ENCODE data around the gene D2HGDH.
"Not testable (repeated sequence)": the region's sequence is repeated elsewhere in the genome, so short reads cannot be mapped to it uniquely, and the experiment has no call there.

Gene D2HGDH

DNA sequence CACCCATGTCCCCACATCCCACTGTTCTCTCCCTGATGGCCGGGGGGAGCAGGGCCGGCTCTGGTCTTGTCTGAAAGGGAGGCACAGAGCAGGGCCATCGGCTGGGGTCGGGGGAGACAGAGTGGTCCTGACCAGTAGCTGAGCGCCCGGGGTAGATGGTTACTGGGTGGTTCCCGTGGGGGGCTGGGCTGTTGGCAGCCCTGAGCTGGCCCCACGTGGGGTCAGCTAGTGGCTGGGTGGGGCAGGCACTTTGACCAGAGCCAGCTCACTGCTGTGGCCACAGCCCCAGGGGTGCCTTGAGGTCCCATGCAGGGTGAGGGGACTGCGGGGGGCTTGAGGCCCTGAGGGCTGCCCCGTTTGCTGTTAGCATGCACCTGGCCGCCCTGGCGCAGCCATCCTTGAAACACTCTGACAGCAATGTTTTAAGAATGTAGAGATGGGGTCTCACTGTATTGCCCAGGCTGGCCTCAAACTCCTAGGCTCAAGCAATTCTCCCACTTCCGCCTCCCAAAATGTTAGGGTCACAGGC lies 62.2 kb downstream of the D2HGDH start:
- DNase-seq: no peak

DNA sequence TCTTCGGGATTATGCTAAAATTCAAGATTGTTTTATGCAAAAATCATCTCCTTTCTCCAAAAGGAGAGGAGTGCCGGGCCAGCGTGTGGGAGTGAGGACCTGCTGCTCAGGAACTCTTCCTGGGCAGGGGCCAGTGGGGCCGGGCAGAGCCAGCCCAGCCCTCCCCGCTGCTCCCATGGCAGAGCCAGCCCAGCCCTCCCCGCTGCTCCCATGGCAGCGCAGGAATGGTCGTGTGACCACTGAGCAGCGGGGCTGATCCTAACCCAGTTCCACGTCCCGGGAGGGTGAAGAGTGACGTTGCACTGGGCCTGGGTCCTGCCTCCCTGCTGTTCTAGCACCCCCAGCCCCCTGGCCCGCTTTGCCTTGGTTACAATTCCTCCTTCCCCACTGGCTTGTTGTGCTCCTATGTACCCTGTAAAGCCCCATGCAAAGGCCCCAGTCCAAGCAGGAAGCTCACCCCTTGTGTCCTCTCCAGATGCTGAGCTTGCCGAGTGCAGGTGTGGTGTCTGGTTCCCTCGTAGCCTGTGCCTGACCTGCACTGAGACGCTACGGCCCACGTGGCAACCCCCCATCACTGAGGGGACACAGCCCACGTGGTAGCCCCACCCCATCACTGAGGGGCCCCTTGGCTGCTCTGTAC lies 63.1 kb downstream of the D2HGDH start:
- DNase-seq: no peak

DNA sequence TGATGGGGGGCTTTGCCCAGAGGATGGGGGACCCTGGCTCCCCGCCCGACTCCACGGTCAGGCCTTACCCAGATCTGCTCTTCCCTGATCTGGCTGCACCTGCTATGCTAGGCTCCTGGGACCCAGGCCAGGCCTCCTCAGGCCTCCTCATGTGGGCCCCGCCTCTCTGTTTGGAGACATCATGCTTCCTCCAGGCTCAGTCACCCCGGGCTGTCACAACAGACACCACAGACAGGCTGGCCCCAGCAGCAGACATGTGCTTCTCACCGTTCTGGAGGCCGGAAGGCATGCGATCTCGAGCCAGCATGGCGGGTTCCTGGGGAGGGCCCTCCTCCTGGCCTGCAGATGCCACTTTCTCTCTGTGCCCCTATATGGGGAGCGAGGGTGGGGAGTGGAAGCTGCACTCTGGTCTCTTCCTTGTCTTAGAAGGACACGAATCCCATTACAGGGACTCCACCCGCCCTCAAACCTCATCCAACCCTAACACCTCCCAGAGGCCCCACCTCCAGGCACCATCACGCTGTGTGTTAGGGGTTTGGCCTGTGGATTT lies 63.7 kb downstream of the D2HGDH start:
- no peak for DNase-seq

DNA sequence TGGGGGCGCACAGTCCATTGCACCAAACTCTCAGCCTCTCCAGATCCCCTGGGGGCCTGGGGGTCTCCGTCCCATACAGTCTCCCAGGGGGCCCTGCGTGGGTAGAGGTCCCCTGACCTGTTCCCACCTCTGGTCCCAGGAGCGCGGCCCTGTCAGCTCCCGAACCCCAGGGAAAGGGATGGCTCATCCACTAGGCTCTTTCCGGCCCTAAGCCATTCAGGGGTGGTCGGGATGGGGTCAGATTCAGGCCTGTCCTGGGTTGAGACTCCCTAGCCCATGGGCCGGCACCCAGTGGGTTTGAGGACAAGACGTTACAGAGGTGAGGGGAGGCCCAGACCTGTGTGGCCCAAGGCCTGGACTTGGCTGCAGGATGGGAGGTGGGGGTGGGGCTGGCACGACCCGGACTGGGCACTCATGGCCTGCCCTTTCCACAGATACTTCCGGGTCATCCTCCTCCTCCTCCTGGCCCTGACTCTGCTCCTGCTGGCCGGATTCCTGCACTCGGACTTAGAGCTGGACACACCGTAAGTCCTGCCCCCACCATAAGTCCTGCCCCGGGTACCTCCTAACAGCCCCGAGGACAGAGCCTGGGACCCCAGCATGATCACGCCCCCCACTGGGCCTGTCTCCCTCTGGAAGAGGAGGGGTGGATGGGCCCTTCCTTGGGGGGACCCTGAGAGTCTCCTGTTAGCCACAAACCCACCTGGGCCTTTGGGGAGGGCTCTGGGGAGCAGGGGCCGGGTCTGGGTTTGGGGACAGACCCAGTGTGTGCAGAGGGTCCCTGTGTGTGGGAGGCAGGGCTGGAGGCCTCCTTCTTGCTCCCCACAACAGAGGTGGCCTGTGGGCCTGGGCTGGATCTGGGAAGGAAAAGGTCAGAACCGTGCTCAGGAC lies 64.4 kb downstream of the D2HGDH start:
- no peak for DNase-seq

DNA sequence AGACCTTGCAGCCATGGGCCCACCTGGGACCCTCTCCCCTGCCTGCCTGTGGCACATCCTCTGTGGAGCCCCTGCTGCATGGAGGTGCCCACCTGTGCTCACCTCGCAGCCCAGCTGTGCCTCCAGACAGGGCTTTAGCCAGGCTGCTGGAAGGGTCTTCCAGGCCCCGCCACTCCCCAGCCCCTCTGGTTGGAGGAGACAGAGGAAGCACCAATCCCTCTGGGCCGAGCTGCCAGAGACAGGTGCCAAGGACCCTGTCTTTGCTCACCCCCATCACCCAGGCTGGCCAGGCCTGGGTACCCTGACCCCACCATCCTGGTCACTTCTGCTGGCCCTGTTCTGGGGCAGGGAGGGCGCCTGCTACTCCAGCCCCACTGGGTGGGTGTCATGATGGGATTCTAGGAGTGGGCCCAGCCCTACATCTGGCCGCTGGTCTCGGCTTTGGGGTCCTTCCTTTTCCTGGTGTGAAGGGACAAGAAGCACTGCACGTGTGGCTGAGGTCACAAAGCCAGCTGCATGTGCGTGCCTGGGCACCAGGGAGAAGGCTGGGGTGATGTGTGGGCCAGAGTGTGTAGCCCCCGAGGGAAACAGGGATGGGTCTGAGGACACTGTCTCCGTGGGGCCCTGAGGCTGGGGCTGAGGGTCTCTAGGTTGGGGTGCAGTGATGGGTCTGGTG lies 65.2 kb downstream of the D2HGDH start:
- DNase-seq: no peak

DNA sequence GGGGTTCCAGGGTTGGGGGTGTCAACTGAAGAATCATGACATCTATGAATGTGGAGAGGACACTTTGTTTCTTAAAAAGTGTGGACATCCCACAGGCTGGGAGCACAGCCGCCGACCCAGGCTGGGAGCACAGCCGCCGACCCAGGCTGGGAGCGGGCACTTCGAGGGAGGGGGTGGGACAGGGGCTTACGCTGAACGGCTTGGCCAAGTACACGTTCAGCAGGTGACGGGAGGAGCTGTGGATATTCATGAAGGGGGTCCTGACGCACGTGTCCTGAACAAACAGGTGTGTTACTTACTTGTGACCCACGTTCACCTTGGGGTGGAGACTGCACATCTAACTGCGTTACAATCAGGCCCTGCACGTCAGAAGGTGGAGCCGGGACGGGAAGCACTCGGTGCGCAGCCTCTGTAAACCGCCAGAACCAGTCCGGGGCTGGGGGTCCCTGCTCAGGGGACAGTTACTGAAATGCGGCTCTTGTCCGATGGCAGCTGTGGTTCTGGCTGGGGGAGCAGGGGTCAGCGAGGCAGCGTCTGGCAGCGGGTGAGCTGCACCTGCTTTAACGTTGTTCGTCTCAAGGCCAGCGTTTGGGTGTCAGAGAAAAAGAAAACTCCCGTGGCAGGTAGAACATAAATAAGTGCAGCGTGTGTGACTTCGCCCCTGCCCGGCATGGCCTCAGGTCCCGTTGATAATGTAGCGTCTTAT lies 65.9 kb downstream of the D2HGDH start:
- DNase-seq: not testable (repeated sequence)

DNA sequence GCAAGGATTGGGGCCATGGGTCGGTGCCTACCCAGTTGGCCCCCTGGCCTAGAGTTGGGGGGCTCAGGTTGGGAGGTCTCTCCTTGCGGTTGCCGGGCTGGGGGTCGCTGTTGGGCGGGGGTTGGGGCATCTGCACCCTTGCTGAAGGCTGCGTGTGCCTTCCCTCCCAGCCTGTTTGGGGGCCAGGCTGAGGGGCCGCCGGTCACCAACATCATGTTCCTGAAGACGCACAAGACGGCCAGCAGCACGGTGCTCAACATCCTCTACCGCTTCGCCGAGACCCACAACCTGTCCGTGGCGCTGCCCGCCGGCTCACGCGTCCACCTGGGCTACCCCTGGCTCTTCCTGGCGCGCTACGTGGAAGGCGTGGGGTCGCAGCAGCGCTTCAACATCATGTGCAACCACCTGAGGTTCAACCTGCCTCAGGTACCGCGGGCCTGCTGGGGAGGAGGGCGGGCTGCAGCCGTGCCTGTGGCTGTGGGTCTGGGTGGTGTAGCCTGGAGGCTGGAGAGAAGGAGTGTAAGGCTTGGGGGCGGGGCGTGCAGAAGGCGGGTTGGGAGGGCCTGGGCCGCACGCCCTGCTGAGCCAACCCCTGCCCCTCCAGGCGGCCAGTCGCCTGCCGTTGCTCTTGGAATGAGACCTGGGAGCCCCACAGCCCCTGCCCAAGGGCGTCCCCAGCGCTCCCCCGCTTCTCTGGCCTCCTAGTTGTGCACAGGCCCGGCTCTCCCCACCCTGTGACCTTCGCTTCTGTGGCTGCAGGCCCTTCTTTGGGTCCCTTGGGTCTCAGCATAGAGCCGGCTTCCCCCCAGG lies 67.4 kb downstream of the D2HGDH start:
- DNase-seq: no peak

DNA sequence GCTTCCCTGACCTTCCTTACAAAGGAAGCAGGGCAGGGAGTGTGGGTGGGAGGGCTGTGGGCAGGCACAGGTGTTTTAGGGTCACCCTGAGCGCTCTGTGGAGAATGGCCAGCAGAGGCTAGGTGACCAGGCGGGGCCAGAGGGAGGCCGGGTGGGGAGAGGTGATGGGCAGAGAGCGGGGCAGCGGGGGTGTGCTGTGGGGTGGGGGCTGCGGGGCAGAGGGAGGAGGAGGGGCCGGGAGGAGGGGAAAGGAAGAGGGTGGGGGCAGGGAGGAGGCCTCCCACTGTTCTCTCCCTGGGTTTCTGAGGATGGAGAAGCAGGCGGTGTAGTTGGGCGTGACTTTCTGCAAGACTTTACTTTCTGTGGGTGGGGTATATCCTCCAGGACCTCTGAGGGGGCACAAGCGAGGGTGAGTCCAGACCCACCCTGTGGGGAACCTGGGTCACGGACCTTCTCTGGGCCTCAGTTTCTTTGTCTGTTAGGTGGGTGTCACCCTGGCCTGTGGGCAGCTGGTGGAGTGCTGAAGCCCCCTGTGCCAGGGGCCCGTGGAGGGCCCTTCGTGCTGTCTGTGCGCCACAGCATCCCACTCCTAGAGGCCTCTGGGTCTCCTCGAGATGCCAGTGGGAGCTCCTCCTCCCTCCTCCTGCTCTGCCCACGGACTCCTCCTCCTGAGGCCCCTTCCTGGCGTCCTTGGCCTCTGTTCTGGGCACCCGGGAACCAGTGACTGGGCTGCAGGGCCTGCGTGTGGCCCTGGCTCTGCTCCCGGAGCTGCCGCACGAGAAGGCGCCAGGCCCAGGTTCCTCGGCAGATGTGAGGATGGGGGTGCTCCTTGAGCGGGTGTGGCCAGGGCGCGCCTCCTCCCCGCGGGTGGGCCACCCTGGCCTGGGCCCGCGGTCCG lies 68.2 kb downstream of the D2HGDH start:
- DNase-seq: no peak

DNA sequence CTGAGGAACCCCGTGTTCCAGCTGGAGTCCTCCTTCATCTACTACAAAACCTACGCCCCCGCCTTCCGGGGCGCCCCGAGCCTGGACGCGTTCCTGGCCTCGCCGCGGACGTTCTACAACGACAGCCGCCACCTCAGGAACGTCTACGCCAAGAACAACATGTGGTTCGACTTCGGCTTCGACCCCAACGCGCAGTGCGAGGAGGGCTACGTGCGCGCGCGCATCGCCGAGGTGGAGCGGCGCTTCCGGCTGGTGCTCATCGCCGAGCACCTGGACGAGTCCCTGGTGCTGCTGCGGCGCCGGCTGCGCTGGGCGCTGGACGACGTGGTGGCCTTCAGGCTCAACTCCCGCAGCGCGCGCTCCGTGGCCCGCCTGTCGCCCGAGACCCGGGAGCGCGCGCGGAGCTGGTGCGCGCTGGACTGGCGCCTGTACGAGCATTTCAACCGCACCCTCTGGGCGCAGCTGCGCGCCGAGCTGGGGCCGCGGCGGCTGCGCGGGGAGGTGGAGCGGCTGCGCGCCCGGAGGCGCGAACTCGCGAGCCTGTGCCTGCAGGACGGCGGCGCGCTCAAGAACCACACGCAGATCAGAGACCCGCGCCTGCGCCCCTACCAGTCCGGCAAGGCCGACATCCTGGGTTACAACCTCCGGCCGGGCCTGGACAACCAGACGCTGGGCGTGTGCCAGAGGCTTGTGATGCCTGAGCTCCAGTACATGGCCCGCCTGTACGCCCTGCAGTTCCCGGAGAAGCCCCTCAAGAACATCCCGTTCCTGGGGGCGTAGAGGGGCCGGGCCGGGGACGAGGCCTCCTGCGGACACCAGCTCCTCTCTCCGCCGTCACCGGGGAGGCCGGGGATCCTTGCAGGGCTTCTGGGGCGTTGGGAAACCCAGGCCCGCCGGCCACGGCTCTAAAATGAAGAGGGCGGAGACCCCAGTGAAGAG lies 69.2 kb downstream of the D2HGDH start:
- no peak for DNase-seq

DNA sequence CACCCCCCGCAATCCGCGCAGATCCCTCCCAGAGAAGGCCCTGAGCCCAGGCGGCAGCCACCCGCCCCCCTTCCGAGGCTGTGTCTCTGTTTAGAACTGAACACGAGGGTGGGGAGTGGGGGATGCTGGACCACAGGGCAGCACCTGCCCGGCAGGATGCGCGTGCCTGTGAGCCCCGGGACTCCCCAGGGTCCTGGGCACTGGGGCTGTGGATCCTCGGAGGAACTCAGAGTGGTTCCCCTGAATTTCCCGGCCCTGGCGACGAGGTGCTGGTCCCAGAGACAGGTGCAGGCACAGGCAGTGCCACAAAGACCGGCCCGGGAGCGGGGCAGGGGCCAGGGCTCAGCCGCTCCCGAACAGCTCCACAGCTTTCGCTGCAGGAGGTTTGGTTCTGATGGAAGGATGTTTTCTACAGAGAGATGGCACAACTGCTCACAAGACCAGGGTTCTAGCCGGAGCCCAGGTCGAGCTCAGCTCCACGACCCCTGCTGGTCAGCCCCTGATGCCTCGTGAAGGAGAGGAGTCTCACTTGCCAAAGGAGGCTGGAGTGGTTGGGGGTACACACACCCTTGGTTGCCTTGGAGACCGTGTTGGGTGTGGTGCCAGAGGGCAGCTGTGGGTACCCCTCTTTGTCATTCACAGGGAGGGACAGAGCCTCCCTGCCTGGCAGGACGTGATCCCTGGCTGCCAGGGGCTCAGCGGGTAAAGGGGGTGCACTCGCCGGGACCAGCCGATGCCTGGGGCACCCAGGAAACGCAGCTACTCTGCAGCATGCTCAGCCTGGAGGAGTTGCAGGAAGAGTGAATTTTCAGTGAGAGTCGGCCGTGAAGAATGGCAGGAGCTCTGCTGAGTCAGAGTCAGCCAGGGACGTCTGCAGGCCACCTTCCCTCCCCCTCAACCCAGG lies 70.1 kb downstream of the D2HGDH start:
- no peak for DNase-seq

DNA sequence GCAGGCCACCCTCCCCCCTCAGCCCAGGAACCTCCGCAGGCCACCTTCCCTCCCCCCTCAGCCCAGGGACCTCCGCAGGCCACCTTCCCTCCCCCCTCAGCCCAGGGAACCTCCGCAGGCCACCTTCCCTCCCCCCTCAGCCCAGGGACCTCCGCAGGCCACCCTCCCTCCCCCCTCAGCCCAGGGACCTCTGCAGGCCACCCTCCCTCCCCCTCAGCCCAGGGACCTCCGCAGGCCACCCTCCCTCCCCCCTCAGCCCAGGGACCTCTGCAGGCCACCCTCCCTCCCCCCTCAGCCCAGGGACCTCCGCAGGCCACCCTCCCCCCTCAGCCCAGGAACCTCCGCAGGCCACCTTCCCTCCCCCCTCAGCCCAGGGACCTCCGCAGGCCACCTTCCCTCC lies 71.8 kb downstream of the D2HGDH start:
- DNase-seq: not testable (repeated sequence)

DNA sequence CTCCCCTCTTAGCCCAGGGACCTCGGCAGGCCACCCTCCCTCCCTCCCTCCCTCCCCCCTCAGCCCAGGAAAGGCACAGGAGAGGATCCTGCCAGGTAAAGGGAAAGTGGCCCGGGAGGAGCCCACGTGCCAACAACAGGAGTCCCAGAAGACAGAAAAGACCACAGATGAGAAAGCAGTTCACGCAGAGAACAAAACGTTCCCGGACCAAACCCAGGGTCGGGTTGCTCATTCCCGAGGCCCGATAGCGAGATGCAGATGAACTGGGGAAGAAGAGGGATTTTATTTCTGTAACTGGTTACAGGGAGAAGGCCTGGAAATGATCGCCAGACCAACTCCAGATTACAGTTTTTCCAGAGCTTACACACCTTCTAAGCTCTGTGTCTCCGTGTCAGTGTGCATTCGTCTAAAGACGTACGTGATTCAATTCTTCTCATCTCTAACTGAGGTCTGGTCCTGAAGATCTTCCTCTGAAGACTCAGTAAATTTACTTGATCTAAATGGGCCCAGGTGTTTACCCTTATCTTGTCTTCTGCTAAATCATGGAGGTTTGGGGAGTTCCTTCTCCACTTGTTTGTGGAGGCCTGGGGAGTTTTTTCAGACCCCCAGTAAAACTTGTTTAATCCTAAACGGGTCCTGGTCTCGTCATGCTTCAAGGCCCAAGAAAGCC lies 73.8 kb downstream of the D2HGDH start:
- DNase-seq: no peak

DNA sequence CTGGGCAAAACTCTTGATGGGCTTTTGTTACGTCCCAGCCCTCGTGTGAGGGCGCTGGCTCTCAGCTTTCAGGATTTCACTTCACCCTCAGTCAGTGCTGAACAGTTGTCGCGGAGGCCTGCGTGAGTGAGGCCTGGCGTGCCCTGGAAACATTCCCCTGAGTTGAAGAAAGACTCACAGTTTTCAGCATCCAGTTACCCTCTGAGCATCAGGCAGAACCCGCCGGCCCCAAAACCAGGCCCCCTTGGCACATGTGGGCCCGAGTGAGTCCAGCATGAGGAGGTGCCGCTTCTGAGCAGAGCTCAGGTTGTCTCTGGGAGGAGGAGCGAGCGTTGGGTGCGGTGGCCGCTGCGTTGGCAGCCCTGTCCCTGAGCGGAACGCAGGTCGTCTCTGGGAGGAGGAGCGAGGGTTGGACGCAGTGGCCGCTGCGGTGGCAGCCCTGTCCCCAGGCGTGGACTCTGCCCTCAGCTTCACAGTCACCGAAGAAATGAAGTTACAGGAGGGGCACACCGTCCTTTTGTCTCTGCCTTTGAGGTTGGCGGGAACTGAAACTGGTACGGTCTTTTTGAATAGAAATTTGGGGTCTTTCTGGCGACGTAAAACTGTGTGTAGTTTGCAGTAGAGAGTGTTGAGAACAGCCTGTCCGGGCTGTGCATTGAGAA lies 74.4 kb downstream of the D2HGDH start, which contains the start of gene NEU4:
TSS of gene NEU4 (plus strand) at position 473 of the 662 bp plus-strand sequence. CDS start 5,292 bp downstream, outside the sequence.
- DNase-seq: no peak

DNA sequence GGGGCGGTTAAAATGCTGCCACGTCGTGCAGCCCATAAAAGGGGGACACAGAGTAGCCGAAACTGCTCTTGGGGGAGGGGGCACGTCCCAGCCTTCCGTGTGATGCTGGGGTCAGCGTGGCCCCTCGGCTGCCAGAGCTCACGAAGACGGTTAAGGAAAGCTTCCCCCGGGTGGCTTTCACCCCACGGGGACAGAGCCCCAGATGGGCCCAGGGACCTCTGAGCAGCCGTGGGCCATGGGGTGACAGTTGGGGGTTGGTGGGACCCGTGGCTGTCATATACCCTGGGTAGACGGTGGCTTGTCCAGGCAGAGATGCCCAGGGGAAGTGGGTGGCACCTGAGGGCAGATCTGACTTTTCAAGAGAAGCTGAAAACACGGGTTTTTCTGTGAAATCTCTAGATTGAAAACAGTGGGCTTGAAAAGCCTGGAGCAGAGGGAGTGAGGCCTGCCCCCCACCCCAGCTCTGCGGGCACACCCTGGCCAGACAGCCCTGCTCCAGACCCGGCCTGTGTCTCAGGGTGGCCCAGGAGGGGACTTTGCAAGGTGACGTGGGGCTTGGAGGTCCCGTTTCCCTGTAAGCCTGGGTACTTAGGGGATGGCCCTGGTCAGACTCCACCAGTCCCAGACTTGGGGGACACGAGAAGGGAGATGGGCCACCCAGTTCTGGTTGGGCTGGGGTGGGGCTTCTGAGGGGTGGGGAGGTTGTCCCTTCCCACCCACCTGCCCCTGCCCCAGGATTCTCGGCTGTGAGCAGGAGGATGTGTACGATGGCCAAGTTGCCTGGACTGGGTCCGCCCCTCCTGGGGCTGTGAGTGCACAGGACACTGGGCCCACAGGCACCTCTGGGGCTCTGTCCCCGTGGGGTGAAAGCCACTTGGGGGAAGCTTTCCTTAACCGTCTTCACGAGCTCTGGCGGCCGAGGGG lies 75.2 kb downstream of the D2HGDH start:
- no peak for DNase-seq

DNA sequence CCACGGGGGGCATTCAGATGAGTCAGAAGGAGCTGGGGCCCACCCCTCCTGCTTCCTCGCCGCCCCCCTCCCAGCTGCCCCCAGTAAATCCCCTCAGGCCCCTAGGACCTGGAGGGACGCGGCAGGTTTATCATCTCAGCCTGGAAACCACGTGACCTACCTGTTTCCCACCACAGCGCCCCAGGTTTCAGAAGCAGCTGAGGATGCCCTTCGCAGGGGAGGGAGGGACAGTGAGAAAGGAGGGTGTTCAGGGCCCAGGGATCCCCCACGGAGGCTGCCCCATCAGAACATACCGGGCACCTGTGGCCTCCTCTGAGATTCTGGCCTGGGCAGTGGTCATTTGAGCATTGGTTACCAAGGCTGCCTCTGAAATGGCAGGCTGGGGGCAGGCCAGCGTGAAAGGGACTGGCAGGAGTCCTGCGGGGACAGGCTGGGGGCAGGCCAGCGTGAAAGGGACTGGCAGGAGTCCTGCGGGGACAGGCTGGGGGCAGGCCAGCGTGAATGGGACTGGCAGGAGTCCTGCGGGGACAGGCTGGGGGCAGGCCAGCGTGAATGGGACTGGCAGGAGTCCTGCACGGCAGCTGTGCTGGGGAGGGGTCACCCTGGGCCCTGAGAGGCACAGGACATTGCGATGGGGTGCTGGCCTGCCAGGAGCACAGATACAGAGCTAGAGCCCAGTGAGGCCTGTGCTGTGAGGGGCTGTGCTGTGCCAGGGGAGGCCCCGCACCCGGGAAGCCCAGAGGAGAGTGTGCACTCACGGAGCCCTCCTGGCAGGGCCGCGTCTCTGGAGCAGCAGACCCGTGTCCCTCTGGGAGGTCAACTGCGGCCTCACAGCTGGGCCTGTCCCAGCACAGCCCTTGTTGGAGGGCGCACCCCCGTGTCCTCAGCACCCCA lies 76.1 kb downstream of the D2HGDH start:
- DNase-seq: no peak

All from SHP77 treated with DMSO at 0.1 percent for 48 hours (cell line).